NCI-H748 (cell line): ENCODE data around the gene SERPINA1.
A peak's percentile ranks its signal among the peaks of the same experiment; 100 is the strongest.
"Not testable (repeated sequence)": the region's sequence is repeated elsewhere in the genome, so short reads cannot be mapped to it uniquely, and the experiment has no call there.

Experiments used
- DNase-seq: peaks from one replicate; lab custom pipeline; 2025; ENCODE audit not compliant: unreplicated experiment; lab: John Stamatoyannopoulos, UW

Gene SERPINA1

GRCh38 chr14:94388384-94389103, at the start of gene SERPINA1:
SERPINA1 (minus strand) TSS chr14:94388602; CDS start chr14:94383237, 5,365 bp downstream.
- DNase-seq = no peak

- DNase-seq = no peak
These were observed 40.2 kb upstream of the SERPINA1 start for GRCh38 chr14:94428610-94429009.

- DNase-seq = no peak
These were observed 38.7 kb upstream of the SERPINA1 start for GRCh38 chr14:94427016-94427613.

- DNase-seq = no peak
These were observed 38.1 kb upstream of the SERPINA1 start for GRCh38 chr14:94426526-94426925.

GRCh38 chr14:94424371-94424770, 36.0 kb upstream of the SERPINA1 start:
- DNase-seq = no peak

- peak; percentile 52 for DNase-seq
These were observed 35.2 kb upstream of the SERPINA1 start for GRCh38 chr14:94423453-94424056.

GRCh38 chr14:94421316-94421715, 32.9 kb upstream of the SERPINA1 start:
- peak; percentile 49 for DNase-seq

GRCh38 chr14:94417497-94418205, 29.2 kb upstream of the SERPINA1 start:
- DNase-seq = not testable (repeated sequence)

- DNase-seq = peak; percentile 24
These were observed 24.6 kb upstream of the SERPINA1 start for GRCh38 chr14:94412671-94413638.

GRCh38 chr14:94411638-94412037, 23.2 kb upstream of the SERPINA1 start:
- DNase-seq = peak; percentile 56

GRCh38 chr14:94409430-94409829, 21.0 kb upstream of the SERPINA1 start:
- not testable (repeated sequence) for DNase-seq

GRCh38 chr14:94408546-94409095, 20.2 kb upstream of the SERPINA1 start:
- DNase-seq = no peak

- peak; percentile 66 for DNase-seq
These were observed 19.5 kb upstream of the SERPINA1 start for GRCh38 chr14:94407906-94408305.

- DNase-seq = no peak
These were observed 18.5 kb upstream of the SERPINA1 start for GRCh38 chr14:94406910-94407309.

GRCh38 chr14:94405486-94405885, 17.1 kb upstream of the SERPINA1 start:
- DNase-seq = no peak

- no peak for DNase-seq
These were observed 16.2 kb upstream of the SERPINA1 start for GRCh38 chr14:94404561-94404960.

GRCh38 chr14:94403312-94403932, 15.0 kb upstream of the SERPINA1 start:
- DNase-seq = no peak

- DNase-seq = no peak
These were observed 12.7 kb upstream of the SERPINA1 start for GRCh38 chr14:94401083-94401482.

GRCh38 chr14:94400422-94400841, 12.0 kb upstream of the SERPINA1 start:
- DNase-seq = no peak

GRCh38 chr14:94398536-94398935, 10.1 kb upstream of the SERPINA1 start:
- DNase-seq = no peak
